GM21576 (cell line): ENCODE data around the gene SELPLG.
"Not testable (repeated sequence)": the region's sequence is repeated elsewhere in the genome, so short reads cannot be mapped to it uniquely, and the experiment has no call there.

Experiments used
- ATAC-seq: cut with Tn5 transposase; IDR thresholded peaks from one replicate; pipeline ENCODE4 v1.9.1; 2021; ENCODE audit warnings: mild to moderate bottlenecking, moderate library complexity; ENCODE audit not compliant: unreplicated experiment

The SELPLG gene

GRCh38 chr12:108620236-108620879, 13.3 kb downstream of the SELPLG start:
- no peak for ATAC-seq

GRCh38 chr12:108619369-108620160, 14.1 kb downstream of the SELPLG start:
- no peak for ATAC-seq

- not testable (repeated sequence) for ATAC-seq
These were observed 14.8 kb downstream of the SELPLG start for GRCh38 chr12:108618953-108619274.

GRCh38 chr12:108618079-108618952, 15.4 kb downstream of the SELPLG start:
- ATAC-seq = no peak

DNA sequence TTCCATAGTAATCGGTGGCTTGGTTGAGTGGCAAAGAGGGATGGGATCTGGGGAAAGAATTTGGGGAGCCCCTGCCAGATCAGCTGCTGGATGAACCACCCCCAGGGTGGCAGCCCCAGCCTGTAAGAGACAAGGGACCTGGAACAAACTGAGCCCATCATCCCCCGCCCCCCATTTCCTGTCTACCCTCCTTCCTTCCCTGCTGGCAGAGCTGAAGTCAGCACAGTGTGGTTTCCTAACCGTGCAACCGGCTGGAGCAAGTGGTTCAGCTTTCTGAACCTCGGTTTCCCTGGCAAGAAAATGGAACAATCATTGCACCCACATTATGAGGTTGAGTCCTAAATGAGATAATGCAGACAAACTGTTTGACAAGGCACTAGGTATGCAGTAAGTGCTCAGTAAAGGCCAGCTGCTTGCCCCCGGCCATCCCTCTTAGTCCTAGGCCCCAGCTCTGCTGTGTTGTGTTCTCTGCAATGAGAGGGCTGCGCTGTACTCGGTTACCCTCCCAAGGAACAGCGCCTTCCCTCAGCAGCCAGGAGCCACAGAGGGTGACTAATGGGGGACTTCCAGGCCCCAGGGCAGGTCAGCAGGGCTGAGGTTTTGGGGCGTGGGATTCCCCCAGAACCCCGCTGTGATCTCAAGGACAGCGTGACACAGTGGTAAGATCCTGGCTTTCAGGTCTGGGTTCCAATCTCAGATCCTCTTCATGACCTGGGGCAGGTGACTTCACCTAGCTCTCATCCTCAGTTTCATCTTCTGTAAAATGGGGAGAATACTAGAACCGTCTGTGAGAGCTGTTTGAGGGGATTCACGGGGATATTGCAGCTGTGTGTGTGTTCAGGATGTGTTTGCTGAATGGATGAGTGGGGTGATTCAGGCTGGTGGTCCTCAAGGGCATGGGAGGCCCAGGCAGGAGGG, 16.5 kb downstream of the SELPLG start:
- peak; percentile 77 for ATAC-seq

DNA sequence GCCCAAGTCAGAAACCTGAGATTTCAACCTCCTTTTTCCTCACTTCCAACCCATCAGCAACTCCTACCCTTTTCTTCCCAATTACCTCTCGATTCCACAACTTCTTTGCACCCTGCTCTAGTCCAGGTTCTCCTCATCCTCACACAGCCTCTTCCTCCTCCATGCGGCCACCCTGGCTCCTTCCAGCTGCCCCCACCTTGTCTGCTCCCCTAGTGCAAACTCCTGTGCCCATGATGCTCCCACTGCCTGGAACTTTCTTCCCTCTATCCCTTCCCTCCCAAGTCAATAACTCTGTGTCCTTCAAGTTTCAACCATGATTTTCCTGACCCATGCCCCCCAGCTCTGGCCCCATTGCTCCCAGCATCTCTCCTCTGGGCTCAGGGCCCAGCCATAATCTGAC, 17.3 kb downstream of the SELPLG start:
- ATAC-seq = no peak

GRCh38 chr12:108615918-108616317, 17.8 kb downstream of the SELPLG start:
- ATAC-seq = no peak

DNA sequence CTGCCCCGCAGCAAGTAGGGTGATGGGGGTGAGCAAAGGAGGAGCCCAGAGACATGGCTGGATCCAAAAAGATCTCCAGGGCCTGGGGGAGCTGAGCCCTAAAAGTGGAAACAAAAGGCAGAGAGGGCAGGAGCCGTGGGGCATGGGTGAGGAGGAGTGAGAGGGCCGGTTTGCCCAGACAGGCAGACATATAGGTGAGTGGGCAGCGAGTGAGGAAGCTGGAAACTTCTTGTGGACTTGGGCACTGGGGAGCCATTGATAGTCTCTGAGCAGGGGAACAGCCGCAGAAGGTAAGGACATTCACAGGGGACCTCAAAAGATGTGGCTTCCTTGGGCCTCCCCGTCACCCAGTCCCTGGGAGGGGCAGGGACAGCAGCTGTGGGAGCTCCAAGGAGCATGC, 19.1 kb downstream of the SELPLG start:
- no peak for ATAC-seq

- ATAC-seq = no peak
These were observed 19.7 kb downstream of the SELPLG start for GRCh38 chr12:108614041-108614440.

- no peak for ATAC-seq
These were observed 20.1 kb downstream of the SELPLG start for GRCh38 chr12:108613548-108613947.

DNA sequence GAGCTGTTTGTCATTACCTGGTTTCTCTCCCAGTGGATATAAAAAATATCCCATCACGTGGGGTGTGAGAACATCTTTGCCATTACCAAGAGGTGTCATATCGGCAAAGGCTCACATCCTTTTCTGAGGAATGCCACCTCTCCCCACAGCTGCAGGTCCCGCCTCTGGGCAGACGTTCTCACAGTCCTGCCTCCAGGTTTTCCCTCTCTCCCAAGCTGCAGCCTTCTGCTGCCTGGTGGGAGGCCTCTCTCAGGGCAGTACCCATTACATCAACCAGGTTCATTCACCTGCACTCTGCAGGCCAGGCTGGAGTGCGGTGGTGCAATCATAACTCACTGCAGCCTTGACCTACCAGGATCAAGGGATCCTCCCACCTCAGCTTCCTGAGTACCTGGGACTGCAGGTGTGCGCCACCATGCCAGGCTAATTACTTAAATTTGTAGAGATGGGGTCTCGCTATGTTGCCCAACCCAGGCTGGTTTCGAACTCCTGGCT, 20.9 kb downstream of the SELPLG start:
- no peak for ATAC-seq

DNA sequence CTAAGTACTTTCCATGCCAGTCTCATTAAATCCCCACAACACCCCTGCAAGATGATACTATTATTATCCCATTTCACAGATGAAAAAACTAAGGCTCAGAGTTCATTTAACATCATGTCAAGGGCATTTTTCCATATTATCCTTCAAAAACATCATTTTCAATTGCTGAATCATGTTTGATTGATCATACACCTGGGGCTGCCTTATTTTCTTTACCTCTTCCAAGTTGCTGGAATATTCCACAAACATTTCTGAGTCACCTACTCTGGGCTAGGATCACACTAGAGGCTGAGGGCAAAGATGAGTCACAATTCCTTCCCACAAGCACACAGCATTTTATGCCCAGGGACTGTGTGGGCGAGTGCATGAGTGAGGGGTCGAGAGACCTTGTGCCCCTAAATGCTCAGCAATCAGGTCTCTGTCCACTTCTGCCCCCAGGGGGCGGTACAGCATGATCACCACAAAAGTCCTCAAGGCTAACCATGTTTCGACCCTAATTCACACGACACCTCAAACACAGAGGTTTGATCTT, 21.7 kb downstream of the SELPLG start:
- no peak for ATAC-seq

DNA sequence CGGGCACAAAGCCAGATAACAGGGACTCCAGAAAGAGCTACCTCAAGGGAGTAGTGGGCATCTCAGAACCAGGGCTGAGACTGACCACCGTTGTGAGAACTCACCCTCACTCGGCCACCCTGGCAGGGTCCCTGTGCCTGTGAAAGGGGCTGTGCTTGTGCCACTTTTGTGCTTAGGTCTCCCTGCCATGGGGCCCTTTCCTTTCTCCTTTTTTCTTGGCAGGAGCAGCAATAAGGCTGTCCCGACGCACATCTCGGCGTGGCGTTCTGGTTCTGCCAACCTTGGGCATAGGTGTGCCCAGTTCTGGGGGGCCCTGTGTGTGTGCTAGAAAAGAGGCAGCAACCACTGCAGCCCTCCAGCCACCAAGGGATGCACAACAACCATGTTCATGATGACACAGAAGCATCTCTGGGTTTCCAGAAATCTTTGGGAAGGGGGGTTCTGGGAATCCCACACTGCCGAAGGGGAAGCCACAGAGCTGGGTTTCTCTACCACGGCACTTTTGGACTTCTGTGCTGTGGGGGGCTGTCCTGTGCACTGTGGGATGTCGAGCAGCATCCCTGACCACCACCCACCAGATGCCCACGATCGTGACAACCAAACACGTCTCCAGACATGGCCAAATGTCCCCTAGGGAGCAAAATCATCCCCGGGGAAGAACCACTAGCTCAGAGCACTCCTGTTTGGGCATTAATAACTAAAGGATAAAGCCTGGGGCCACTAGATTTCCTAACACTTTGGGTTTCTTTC, 22.7 kb downstream of the SELPLG start:
- ATAC-seq = no peak

DNA sequence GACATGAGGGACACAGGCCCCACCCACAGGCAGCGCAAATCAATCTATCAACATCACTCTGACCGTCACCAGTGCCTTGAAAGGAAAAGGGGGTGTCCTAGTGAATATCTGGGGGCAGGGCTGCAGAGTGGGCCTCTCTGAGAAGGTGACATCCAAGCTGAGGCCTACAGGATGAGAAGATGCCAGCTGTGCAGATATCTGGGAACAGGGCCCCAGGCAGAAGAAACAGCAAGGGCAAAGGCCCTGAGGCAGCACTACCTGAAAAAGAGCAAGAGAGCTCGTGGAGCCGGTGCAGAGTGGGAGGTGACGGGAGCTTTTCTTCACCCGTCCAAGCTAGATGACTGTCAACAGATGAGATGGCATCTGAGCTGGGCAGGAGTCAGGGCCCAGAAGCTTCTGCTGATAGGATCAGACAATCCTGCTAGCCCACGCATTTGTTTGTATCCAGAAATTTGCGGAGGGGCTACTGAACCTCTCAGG, 23.3 kb downstream of the SELPLG start:
- ATAC-seq = no peak

DNA sequence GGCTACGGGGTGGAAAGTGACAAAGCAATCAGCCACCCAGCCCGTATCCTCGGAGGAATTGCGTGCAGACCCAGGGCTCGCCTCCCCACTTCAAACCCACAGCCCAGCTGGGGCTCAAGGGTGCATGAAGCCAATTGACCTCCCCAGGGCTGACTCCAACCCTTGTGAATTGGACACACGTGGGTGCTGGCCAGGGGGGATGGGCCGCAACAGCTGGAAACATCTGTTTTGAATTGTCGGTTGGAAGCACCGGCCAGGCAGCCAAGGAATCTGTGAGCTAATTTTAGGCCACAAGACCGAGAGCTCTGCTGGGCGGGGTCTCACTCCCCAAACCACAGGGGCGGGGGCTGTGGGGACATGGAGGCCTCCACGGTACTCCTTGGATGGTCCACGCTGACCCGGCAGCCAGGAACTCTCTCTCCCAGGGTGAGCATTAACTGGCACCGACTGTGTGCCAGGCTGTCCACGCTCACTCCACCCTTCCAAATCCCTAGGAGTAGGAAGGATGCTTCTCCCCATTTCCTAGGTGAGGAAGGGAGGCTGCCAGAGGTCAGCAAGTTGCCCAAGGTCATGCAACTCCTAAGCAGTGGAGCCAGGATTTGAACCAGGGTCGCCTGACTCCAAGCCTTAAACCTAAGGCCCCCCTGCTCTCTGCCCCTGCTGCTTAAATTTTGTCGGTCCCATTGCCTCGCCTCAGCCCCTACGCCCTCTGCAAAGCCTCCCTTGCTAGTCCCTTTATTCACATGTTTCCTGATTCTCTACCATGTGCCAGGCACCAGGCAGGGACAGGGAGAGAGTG, 24.0 kb downstream of the SELPLG start:
- no peak for ATAC-seq

DNA sequence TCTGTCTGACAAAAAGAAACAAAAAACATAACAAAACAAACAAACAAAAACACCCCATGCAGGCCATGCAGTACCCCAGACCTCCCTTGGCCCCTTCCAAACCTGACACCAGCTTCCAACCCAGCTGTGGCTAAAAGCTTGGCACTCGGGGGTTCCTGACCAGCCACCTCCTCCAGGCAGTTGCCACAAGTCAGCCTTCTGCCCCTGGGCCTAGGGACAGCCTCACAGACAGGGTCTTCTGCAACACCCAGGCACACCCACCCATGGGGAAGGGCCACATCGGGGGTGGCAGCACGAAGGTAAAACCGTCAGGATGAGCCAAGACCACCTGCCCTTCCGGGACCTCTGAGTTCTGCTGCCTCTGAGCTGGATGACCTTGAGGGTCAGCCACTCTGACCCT, 25.1 kb downstream of the SELPLG start:
- ATAC-seq = no peak

DNA sequence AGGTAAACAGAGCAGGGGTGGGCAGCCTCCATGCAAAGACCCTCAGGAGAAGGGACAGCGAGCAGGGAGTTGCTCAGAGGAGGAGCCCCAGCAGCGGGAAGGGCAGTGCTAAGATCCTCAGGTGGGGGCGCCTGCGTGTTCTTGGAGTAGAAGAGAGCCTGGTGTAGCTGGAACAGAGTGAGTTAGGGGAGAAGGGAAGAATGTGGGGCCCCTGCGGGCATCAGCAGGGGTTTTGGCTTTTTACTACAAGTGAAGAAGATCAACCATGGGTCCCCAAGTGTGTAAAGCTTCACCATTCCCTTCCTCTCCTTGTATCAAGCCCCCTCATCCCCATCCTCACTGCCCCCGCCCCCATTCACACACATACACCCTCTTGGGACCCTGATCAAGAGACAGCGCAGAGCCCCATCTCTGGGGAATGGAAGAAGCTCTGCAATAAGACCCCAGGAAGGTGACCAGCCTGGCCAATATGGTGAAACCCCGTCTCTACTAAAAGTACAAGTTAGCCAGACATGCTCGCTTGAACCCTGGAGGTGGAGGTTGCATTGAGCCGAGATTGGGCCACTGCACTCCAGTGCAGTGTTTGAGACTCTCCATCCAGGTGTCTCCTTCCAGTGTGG, 25.6 kb downstream of the SELPLG start:
- no peak for ATAC-seq

GRCh38 chr12:108606492-108606891, 27.2 kb downstream of the SELPLG start:
- no peak for ATAC-seq
